ENCODE results near the gene PLD6.

DNA sequence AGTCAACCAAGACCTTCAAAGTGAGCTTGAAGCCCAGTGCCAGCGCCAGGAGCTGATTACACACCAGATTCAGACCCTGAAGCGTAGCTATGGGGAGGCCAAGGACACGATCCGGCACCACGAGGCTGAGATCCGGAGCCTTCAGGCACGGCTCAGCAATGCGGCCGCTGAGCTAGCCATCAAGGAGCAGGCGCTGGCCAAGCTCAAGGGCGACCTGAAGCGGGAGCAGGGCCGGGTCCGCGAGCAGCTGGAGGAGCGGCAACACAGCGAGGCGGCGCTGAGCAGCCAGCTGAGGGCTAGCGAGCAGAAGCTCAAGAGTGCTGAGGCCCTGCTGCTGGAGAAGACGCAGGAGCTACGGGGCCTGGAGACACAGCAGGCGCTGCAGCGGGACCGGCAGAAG is 42.0 kb downstream of the PLD6 start:
- no peak for TF ChIP-seq POLR2AphosphoS5 (IDR thresholded peaks at IDR 0.05)
- TF ChIP-seq, protein P1, sequence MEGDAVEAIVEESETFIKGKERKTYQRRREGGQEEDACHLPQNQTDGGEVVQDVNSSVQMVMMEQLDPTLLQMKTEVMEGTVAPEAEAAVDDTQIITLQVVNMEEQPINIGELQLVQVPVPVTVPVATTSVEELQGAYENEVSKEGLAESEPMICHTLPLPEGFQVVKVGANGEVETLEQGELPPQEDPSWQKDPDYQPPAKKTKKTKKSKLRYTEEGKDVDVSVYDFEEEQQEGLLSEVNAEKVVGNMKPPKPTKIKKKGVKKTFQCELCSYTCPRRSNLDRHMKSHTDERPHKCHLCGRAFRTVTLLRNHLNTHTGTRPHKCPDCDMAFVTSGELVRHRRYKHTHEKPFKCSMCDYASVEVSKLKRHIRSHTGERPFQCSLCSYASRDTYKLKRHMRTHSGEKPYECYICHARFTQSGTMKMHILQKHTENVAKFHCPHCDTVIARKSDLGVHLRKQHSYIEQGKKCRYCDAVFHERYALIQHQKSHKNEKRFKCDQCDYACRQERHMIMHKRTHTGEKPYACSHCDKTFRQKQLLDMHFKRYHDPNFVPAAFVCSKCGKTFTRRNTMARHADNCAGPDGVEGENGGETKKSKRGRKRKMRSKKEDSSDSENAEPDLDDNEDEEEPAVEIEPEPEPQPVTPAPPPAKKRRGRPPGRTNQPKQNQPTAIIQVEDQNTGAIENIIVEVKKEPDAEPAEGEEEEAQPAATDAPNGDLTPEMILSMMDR (IDR thresholded peaks at IDR 0.05): no peak
